HepG2 (cell line): Measurements from ENCODE around the gene SEMA4B. TPM values are rescaled to one million over a fixed set of nuclear protein-coding genes. Genes with fewer than 3 reads are reported as not detected.

Experiments used
- ARNTL ChIP-seq: sonication (generic); formaldehyde crosslinking; IDR thresholded peaks from 2 replicates; pipeline ENCODE4 v1.4.0; 2020; ENCODE audit warnings: mild to moderate bottlenecking, missing genetic modification reagents
- FLYWCH1 ChIP-seq: sonication (generic); formaldehyde crosslinking; IDR thresholded peaks from 2 replicates; pipeline ENCODE4 v1.8.1; 2023; ENCODE audit warnings: mild to moderate bottlenecking, missing genetic modification reagents
- FOXA1 ChIP-seq, 2 experiments: fragments of 450-650 bp in 1 of 2; sonication (generic) in 1 of 2; formaldehyde crosslinking in 1 of 2; IDR thresholded peaks; 2 replicates each; pipeline versions ENCODE4 v1.4.0 to v1.6.1; 2016 to 2020; ENCODE audit warnings: missing genetic modification reagents in 1 of 2
- HNRNPL ChIP-seq: fragments of 200-400 bp; formaldehyde crosslinking; IDR thresholded peaks from 2 replicates; pipeline ENCODE4 v1.6.1; 2017; ENCODE audit warnings: mild to moderate bottlenecking, low read depth, low read length
- HOXA5 ChIP-seq: sonication (generic); formaldehyde crosslinking; IDR thresholded peaks from 2 replicates; pipeline ENCODE4 v1.4.0; 2020; ENCODE audit warnings: missing genetic modification reagents
- NR2C2 ChIP-seq: sonication (generic); formaldehyde crosslinking; IDR thresholded peaks from 2 replicates; pipeline ENCODE4 v1.4.0; 2020; ENCODE audit warnings: missing genetic modification reagents, mild to moderate bottlenecking, moderate library complexity, borderline replicate concordance
- POLR2AphosphoS2 ChIP-seq: IDR thresholded peaks from 2 replicates; pipeline ENCODE4 v1.6.1; 2011; ENCODE audit warnings: low read depth, low read length, improper control_type of control experiment
- RARG ChIP-seq: sonication (generic); formaldehyde crosslinking; IDR thresholded peaks from 2 replicates; pipeline ENCODE4 v1.4.0; 2020; ENCODE audit warnings: low read depth, mild to moderate bottlenecking, missing genetic modification reagents
- SAFB2 ChIP-seq: sonication (generic); formaldehyde crosslinking; IDR thresholded peaks from 2 replicates; pipeline ENCODE4 v1.5.1; 2020; ENCODE audit warnings: missing genetic modification reagents, low read depth, mild to moderate bottlenecking, borderline replicate concordance
- SALL1 ChIP-seq: sonication (generic); formaldehyde crosslinking; IDR thresholded peaks from 2 replicates; pipeline ENCODE4 v1.8.0; 2022; ENCODE audit warnings: mild to moderate bottlenecking, missing genetic modification reagents
- THAP11 ChIP-seq: IDR thresholded peaks from 2 replicates; pipeline ENCODE4 v1.6.1; 2016; ENCODE audit warnings: missing biosample characterization, missing genetic modification reagents
- ZBTB42 ChIP-seq: sonication (generic); formaldehyde crosslinking; IDR thresholded peaks from 2 replicates; pipeline ENCODE4 v1.5.0; 2020; ENCODE audit warnings: mild to moderate bottlenecking, missing genetic modification reagents
- ZNF589 ChIP-seq: sonication (generic); formaldehyde crosslinking; conservative IDR thresholded peaks from 2 replicates; pipeline ENCODE4 v1.8.0; 2022; ENCODE audit warnings: mild to moderate bottlenecking, moderate library complexity, missing genetic modification reagents
- ZNF780A ChIP-seq: sonication (generic); formaldehyde crosslinking; IDR thresholded peaks from 2 replicates; pipeline ENCODE4 v1.8.0; 2022; ENCODE audit warnings: mild to moderate bottlenecking, missing genetic modification reagents, moderate library complexity
- polyA plus RNA-seq, 8 experiments: library from polyadenylated mRNA; depleted of rRNA in 3 of 8; stranded (reverse) in 7 of 8; unstranded in 1 of 8; fragments of >200 nt; fragmentation: Illumina TruSeq in 4 of 8; extraction: Trizol in 4 of 8; gene quantifications; 2 replicates each; pipeline versions ENCODE4 v1.2.1 to v1.2.3, GENCODE V29; 2011 to 2016; ENCODE audit warnings: low read depth in 4 of 8, missing spikeins in 1 of 8, mixed read lengths in 1 of 8; ENCODE audit not compliant: insufficient read depth in 1 of 8
- total RNA-seq, 5 experiments: library from RNA; depleted of rRNA; stranded (reverse); fragments of >200 nt; fragmentation: Illumina TruSeq; extraction: Trizol; gene quantifications; 2 replicates each; pipeline ENCODE4 v1.2.3, GENCODE V29; 2016; ENCODE audit warnings: low read depth in 1 of 5
- TF ChIP-seq, protein P1 (sequence below): sonication (generic); formaldehyde crosslinking; conservative IDR thresholded peaks from 2 replicates; pipeline ENCODE4 v1.8.0; 2022; ENCODE audit warnings: mild to moderate bottlenecking, moderate library complexity, missing genetic modification reagents
- TF ChIP-seq, protein P2 (sequence below): sonication (generic); formaldehyde crosslinking; IDR thresholded peaks from 2 replicates; pipeline ENCODE4 v1.9.0; 2021; ENCODE audit warnings: missing genetic modification reagents, mild to moderate bottlenecking, borderline replicate concordance
- TF ChIP-seq, protein P3 (sequence below): sonication (generic); formaldehyde crosslinking; conservative IDR thresholded peaks from 2 replicates; pipeline ENCODE4 v1.8.1; 2023; ENCODE audit warnings: missing genetic modification reagents
- TF ChIP-seq, protein P4 (sequence below): sonication (generic); formaldehyde crosslinking; IDR thresholded peaks from 2 replicates; pipeline ENCODE4 v1.4.0; 2020; ENCODE audit warnings: mild to moderate bottlenecking, low read depth, missing genetic modification reagents
- TF ChIP-seq, protein P5 (sequence below): sonication (generic); formaldehyde crosslinking; IDR thresholded peaks from 2 replicates; pipeline ENCODE4 v1.5.0; 2020; ENCODE audit warnings: mild to moderate bottlenecking, missing genetic modification reagents
- TF ChIP-seq, protein P6 (sequence below): IDR thresholded peaks from 2 replicates; pipeline ENCODE4 v1.6.1; 2016; ENCODE audit warnings: missing compliant biosample characterization, missing genetic modification reagents, borderline replicate concordance

The SEMA4B gene
- total and polyA plus RNA-seq, 2 of the 13 experiments (the other 11 are each of a cell fraction or from before 2014, with no cell fraction given): 2.1 to 17.0 TPM

DNA sequence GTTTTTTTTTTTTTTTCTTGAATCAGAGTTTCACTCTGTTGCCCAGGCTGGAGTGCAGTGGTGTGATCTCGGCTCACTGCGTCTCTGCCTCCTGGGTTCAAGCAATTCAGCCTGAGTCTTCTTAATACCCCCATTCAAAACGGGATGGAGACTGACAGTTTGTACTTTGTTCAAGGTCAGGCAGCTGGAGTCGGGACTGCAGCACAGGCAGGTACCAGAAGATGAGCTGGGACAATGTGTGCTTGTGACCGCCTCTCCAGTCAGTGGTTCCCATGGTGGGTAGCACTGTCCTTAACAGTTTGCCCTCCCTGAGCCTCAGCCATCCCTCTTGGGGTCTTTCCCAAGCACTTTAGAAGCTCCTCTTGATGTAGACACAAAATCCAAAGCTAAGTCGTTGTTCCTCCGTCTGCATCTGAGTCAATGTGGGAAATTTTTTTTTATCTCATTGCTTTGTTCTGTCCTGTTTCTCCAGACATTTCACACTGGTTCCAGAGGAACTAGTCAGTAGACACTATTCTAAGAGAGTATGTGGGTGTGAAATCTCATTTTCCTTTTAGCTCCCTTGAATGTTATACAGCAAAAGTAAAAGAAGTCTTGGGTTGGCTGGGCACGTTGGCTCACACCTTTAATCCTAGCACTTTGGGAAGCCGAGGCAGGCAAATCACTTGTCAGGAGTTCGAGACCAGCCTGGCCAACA is 43.0 kb downstream of the SEMA4B start (continued):
- TF ChIP-seq, protein P1, sequence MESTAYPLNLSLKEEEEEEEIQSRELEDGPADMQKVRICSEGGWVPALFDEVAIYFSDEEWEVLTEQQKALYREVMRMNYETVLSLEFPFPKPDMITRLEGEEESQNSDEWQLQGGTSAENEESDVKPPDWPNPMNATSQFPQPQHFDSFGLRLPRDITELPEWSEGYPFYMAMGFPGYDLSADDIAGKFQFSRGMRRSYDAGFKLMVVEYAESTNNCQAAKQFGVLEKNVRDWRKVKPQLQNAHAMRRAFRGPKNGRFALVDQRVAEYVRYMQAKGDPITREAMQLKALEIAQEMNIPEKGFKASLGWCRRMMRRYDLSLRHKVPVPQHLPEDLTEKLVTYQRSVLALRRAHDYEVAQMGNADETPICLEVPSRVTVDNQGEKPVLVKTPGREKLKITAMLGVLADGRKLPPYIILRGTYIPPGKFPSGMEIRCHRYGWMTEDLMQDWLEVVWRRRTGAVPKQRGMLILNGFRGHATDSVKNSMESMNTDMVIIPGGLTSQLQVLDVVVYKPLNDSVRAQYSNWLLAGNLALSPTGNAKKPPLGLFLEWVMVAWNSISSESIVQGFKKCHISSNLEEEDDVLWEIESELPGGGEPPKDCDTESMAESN: no peak
- 0 out of 2 replicates have a peak, but pooled peaks have one; percentile 25 for TF ChIP-seq SALL1 (CRISPR knock-in tag)
- no peak for TF ChIP-seq POLR2AphosphoS2
- TF ChIP-seq, protein P2, sequence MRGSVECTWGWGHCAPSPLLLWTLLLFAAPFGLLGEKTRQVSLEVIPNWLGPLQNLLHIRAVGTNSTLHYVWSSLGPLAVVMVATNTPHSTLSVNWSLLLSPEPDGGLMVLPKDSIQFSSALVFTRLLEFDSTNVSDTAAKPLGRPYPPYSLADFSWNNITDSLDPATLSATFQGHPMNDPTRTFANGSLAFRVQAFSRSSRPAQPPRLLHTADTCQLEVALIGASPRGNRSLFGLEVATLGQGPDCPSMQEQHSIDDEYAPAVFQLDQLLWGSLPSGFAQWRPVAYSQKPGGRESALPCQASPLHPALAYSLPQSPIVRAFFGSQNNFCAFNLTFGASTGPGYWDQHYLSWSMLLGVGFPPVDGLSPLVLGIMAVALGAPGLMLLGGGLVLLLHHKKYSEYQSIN (CRISPR knock-in tag): no peak
- TF ChIP-seq RARG: no peak
- TF ChIP-seq ZBTB42: no peak
- TF ChIP-seq, protein P3, sequence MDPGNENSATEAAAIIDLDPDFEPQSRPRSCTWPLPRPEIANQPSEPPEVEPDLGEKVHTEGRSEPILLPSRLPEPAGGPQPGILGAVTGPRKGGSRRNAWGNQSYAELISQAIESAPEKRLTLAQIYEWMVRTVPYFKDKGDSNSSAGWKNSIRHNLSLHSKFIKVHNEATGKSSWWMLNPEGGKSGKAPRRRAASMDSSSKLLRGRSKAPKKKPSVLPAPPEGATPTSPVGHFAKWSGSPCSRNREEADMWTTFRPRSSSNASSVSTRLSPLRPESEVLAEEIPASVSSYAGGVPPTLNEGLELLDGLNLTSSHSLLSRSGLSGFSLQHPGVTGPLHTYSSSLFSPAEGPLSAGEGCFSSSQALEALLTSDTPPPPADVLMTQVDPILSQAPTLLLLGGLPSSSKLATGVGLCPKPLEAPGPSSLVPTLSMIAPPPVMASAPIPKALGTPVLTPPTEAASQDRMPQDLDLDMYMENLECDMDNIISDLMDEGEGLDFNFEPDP (CRISPR knock-in tag): no peak
- no peak for TF ChIP-seq FLYWCH1
- TF ChIP-seq NR2C2: no peak
- no peak for TF ChIP-seq HNRNPL
- TF ChIP-seq ZNF780A: no peak
- no peak for TF ChIP-seq THAP11 (CRISPR knock-in tag)
- TF ChIP-seq FOXA1 (IDR thresholded peaks at IDR 0.05): no peak
- no peak for TF ChIP-seq FOXA1 (CRISPR knock-in tag; IDR thresholded peaks at IDR 0.05)
- TF ChIP-seq, protein P4, sequence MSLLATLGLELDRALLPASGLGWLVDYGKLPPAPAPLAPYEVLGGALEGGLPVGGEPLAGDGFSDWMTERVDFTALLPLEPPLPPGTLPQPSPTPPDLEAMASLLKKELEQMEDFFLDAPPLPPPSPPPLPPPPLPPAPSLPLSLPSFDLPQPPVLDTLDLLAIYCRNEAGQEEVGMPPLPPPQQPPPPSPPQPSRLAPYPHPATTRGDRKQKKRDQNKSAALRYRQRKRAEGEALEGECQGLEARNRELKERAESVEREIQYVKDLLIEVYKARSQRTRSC: no peak
- TF ChIP-seq ZNF589 (CRISPR knock-in tag): no peak
- no peak for TF ChIP-seq SAFB2 (CRISPR knock-in tag)
- no peak for TF ChIP-seq ARNTL (CRISPR knock-in tag)
- TF ChIP-seq, protein P5, sequence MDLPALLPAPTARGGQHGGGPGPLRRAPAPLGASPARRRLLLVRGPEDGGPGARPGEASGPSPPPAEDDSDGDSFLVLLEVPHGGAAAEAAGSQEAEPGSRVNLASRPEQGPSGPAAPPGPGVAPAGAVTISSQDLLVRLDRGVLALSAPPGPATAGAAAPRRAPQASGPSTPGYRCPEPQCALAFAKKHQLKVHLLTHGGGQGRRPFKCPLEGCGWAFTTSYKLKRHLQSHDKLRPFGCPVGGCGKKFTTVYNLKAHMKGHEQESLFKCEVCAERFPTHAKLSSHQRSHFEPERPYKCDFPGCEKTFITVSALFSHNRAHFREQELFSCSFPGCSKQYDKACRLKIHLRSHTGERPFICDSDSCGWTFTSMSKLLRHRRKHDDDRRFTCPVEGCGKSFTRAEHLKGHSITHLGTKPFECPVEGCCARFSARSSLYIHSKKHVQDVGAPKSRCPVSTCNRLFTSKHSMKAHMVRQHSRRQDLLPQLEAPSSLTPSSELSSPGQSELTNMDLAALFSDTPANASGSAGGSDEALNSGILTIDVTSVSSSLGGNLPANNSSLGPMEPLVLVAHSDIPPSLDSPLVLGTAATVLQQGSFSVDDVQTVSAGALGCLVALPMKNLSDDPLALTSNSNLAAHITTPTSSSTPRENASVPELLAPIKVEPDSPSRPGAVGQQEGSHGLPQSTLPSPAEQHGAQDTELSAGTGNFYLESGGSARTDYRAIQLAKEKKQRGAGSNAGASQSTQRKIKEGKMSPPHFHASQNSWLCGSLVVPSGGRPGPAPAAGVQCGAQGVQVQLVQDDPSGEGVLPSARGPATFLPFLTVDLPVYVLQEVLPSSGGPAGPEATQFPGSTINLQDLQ (CRISPR knock-in tag): no peak
- TF ChIP-seq, protein P6, sequence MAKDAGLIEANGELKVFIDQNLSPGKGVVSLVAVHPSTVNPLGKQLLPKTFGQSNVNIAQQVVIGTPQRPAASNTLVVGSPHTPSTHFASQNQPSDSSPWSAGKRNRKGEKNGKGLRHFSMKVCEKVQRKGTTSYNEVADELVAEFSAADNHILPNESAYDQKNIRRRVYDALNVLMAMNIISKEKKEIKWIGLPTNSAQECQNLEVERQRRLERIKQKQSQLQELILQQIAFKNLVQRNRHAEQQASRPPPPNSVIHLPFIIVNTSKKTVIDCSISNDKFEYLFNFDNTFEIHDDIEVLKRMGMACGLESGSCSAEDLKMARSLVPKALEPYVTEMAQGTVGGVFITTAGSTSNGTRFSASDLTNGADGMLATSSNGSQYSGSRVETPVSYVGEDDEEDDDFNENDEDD (CRISPR knock-in tag): no peak
- no peak for TF ChIP-seq HOXA5 (CRISPR knock-in tag)
